Panc1 (cell line): ENCODE data around the gene ODAPH.

Experiments
- CTCF ChIP-seq: fragments of 450-650 bp; IDR thresholded peaks from 2 replicates; pipeline ENCODE4 v1.5.1; 2017; ENCODE audit warnings: mild to moderate bottlenecking
- SIN3A ChIP-seq: IDR thresholded peaks from 2 replicates; pipeline ENCODE4 v1.6.1; 2012; ENCODE audit warnings: low read depth, mild to moderate bottlenecking, low read length, moderate library complexity, borderline replicate concordance; ENCODE audit not compliant: insufficient read depth

- TF ChIP-seq CTCF, result peak; percentile 13; the same call in 1 of the 2 replicates
- no peak for TF ChIP-seq SIN3A
Observed at GRCh38 chr4:75555294-75556164, at the start of gene ODAPH.
